Esophagus squamous epithelium (tissue), 5 donors: ENCODE data around the gene NLGN2. TPM values are rescaled to one million over a fixed set of nuclear protein-coding genes. Genes with fewer than 3 reads are reported as not detected.

ENCODE experiments used
- DNase-seq: peaks from one replicate; lab custom pipeline; 2025; lab: John Stamatoyannopoulos, UW
- H3K27ac ChIP-seq, 4 donors: fragments of 200-600 bp; sonication (generic); one replicate each; pipeline ENCODE4 v1.5.1; 2016 to 2019; ENCODE audit warnings: mild to moderate bottlenecking in 1 of 4
- H3K27me3 ChIP-seq, 4 donors: fragments of 200-600 bp; sonication (generic); 1 replicate in 3 of 4; 2 replicates in 1 of 4; pipeline versions ENCODE4 v1.5.1 to v1.6.0; 2017 to 2021; ENCODE audit warnings: antibody characterized with exemption in 1 of 4
- H3K36me3 ChIP-seq, 3 donors: fragments of 200-600 bp; sonication (generic); one replicate each; pipeline ENCODE4 v1.5.1; 2016 to 2019
- H3K4me1 ChIP-seq, 3 donors: fragments of 200-600 bp; sonication (generic); one replicate each; pipeline ENCODE4 v1.5.1; 2017 to 2019
- H3K4me3 ChIP-seq, 4 donors: fragments of 200-600 bp; sonication (generic); 1 replicate in 3 of 4; 2 replicates in 1 of 4; pipeline ENCODE4 v1.5.1; 2016 to 2019; ENCODE audit warnings: mild to moderate bottlenecking in 2 of 4, moderate library complexity in 1 of 4
- H3K9me3 ChIP-seq, 3 donors: fragments of 200-600 bp; sonication (generic); one replicate each; pipeline ENCODE4 v1.5.1; 2016 to 2019
- CTCF ChIP-seq, 6 experiments: fragments of 450-650 bp in 4 of 6; fragments of 200-600 bp in 2 of 6; sonication (generic) in 2 of 6; IDR thresholded peaks; one replicate each; pipeline ENCODE4 v1.5.1; 2016 to 2019; ENCODE audit warnings: antibody characterized with exemption in 6 of 6, mild to moderate bottlenecking in 4 of 6, moderate library complexity in 4 of 6
- POLR2A ChIP-seq, 4 donors: fragments of 450-650 bp; IDR thresholded peaks; one replicate each; pipeline ENCODE4 v1.6.1; 2017; ENCODE audit warnings: antibody characterized with exemption in 4 of 4, mild to moderate bottlenecking in 4 of 4, moderate library complexity in 3 of 4
- WGBS, 2 donors: methylation state at CpG; one replicate each; pipeline ENCODE4 v1.1.5; 2018; 5-methylcytosine and 5-hydroxymethylcytosine counted together
- intact Hi-C: fragments of 100-400 bp; cut with DNase I; formaldehyde crosslinking; loops from one replicate; pipeline ENCODE4 v1.15.0; 2022
- total RNA-seq, 4 donors: library from RNA; depleted of rRNA; stranded (reverse); fragments of >200 nt; gene quantifications; one replicate each; pipeline ENCODE4 v1.1.0, GENCODE V29; 2016
- donor health status: DM: yes; HTN: yes; CAD: no.

NLGN2 gene
- total RNA-seq, 4 donors from 2014 or later, result 1.4 to 5.3 (median 2.0) TPM

GRCh38 chr17:7426896-7427489, 19.3 kb downstream of the NLGN2 start:
- H3K27me3 ChIP-seq, result no peaks in the 10 kb centered on the region
- no peaks in the 10 kb centered on the region for H3K36me3 ChIP-seq
- intact Hi-C loops, result no loop called here
- H3K27ac ChIP-seq, result no peak overlapping the region
- TF ChIP-seq CTCF (IDR thresholded peaks at IDR 0.05) (no peak), POLR2A (IDR thresholded peaks at IDR 0.05) (no peak)
- H3K4me1 ChIP-seq, result no peaks in the 10 kb centered on the region
- no peak for DNase-seq
- no peak overlapping the region for H3K4me3 ChIP-seq
- WGBS, 2 donors, result 73 to 81% methylated on average over 2 to 4 of the region's 29 CpGs
- no peaks in the 10 kb centered on the region for H3K9me3 ChIP-seq

GRCh38 chr17:7427549-7427948, 19.9 kb downstream of the NLGN2 start:
- H3K4me1 ChIP-seq, result no peaks in the 10 kb centered on the region
- H3K9me3 ChIP-seq, result no peaks in the 10 kb centered on the region
- DNase-seq, result no peak
- H3K27ac ChIP-seq, result no peak overlapping the region
- no peaks in the 10 kb centered on the region for H3K27me3 ChIP-seq
- H3K4me3 ChIP-seq, result no peak overlapping the region
- no peaks in the 10 kb centered on the region for H3K36me3 ChIP-seq
- TF ChIP-seq POLR2A (IDR thresholded peaks at IDR 0.05) (no peak), CTCF (IDR thresholded peaks at IDR 0.05) (no peak)
- WGBS, 2 donors, result 88 to 93% methylated on average over 5 to 7 of the region's 7 CpGs
- intact Hi-C loops, result no loop called here

- no peaks in the 10 kb centered on the region for H3K36me3 ChIP-seq
- no peak for TF ChIP-seq CTCF (IDR thresholded peaks at IDR 0.05)
- no peak for TF ChIP-seq POLR2A (IDR thresholded peaks at IDR 0.05)
- no peaks in the 10 kb centered on the region for H3K27me3 ChIP-seq
- WGBS, 2 donors, result 58 to 73% methylated on average over 3 to 5 of the region's 5 CpGs
- no peaks in the 10 kb centered on the region for H3K9me3 ChIP-seq
- no peak for DNase-seq
- intact Hi-C loops, result no loop called here
- no peak within 1 kb of the TSS for H3K4me3 ChIP-seq
- H3K4me1 ChIP-seq, result no peaks in the 10 kb centered on the region
- no peak within 1 kb of the TSS for H3K27ac ChIP-seq
Observed at GRCh38 chr17:7428557-7428956, 20.9 kb downstream of the NLGN2 start, which contains the start of gene SPEM3. Gene SPEM3, plus strand, starts transcription at chr17:7428857. Its CDS starts 46 bp downstream, at chr17:7428903.

- 93 to 98% methylated on average over 7 to 8 of the region's 10 CpGs for WGBS, 2 donors
- peaks cover 0 to 5% (median 0%) of the 10 kb centered on the region in 4 donors for H3K27me3 ChIP-seq
- H3K27ac ChIP-seq, result no peak overlapping the region
- no peaks in the 10 kb centered on the region for H3K36me3 ChIP-seq
- no peak overlapping the region for H3K4me3 ChIP-seq
- TF ChIP-seq POLR2A (IDR thresholded peaks at IDR 0.05) (no peak), CTCF (IDR thresholded peaks at IDR 0.05) (no peak)
- no peaks in the 10 kb centered on the region for H3K9me3 ChIP-seq
- peaks cover 0 to 3% (median 1%) of the 10 kb centered on the region in 3 donors for H3K4me1 ChIP-seq
- DNase-seq, result no peak
- intact Hi-C loops, result no loop called here
Observed at GRCh38 chr17:7429722-7430121, 22.1 kb downstream of the NLGN2 start.

GRCh38 chr17:7431231-7431630, 23.6 kb downstream of the NLGN2 start:
- TF ChIP-seq POLR2A (IDR thresholded peaks at IDR 0.05) (no peak), CTCF (IDR thresholded peaks at IDR 0.05) (no peak)
- no peak for DNase-seq
- no peak overlapping the region for H3K27ac ChIP-seq
- H3K27me3 ChIP-seq, result peaks cover 0 to 17% (median 0%) of the 10 kb centered on the region in 4 donors
- no peaks in the 10 kb centered on the region for H3K36me3 ChIP-seq
- H3K4me1 ChIP-seq, result peaks cover 5 to 16% (median 13%) of the 10 kb centered on the region in 3 donors
- 64% methylated on average over 1 of the region's 1 CpG; no CpG with 5 or more reads in 1 of the 2 donors for WGBS, 2 donors
- intact Hi-C loops, result no loop called here
- H3K4me3 ChIP-seq, result no peak overlapping the region
- H3K9me3 ChIP-seq, result no peaks in the 10 kb centered on the region
